Smooth muscle cell (in vitro differentiated cells): Measurements from ENCODE around the gene NUBP2. TPM values are rescaled to one million over a fixed set of nuclear protein-coding genes. Genes with fewer than 3 reads are reported as not detected.

Experiments used
- DNase-seq: peaks from one replicate; lab custom pipeline; 2025; ENCODE audit not compliant: unreplicated experiment; lab: John Stamatoyannopoulos, UW
- H2AFZ ChIP-seq: fragments of 200-600 bp; sonication (generic); 2 replicates; pipeline ENCODE4 v1.6.0; 2016; ENCODE audit warnings: antibody characterized with exemption, low read depth, mild to moderate bottlenecking
- H3F3A ChIP-seq: fragments of 200-600 bp; sonication (generic); 2 replicates; pipeline ENCODE4 v1.6.0; 2017; ENCODE audit warnings: antibody characterized with exemption, low read depth
- H3K27ac ChIP-seq: fragments of 200-600 bp; sonication (generic); 2 replicates; pipeline ENCODE4 v1.5.1; 2016; ENCODE audit warnings: low read depth, mild to moderate bottlenecking
- H3K27me3 ChIP-seq: fragments of 200-600 bp; sonication (generic); 2 replicates; pipeline ENCODE4 v1.6.1; 2016; ENCODE audit warnings: low read depth, mild to moderate bottlenecking
- H3K36me3 ChIP-seq: fragments of 200-600 bp; sonication (generic); 2 replicates; pipeline ENCODE4 v1.5.1; 2016; ENCODE audit warnings: low read depth
- H3K4me1 ChIP-seq: fragments of 200-600 bp; sonication (generic); 2 replicates; pipeline ENCODE4 v1.5.1; 2016; ENCODE audit warnings: low read depth
- H3K4me2 ChIP-seq: fragments of 200-600 bp; sonication (generic); 2 replicates; pipeline ENCODE4 v1.6.0; 2016; ENCODE audit warnings: mild to moderate bottlenecking
- H3K4me3 ChIP-seq: fragments of 200-600 bp; sonication (generic); 2 replicates; pipeline ENCODE4 v1.5.1; 2016; ENCODE audit warnings: mild to moderate bottlenecking
- H3K79me2 ChIP-seq: fragments of 200-600 bp; sonication (generic); 2 replicates; pipeline ENCODE4 v1.6.0; 2016; ENCODE audit warnings: low read depth, mild to moderate bottlenecking
- H3K9ac ChIP-seq: fragments of 200-600 bp; sonication (generic); 2 replicates; pipeline ENCODE4 v1.6.0; 2016; ENCODE audit warnings: low read depth
- H3K9me3 ChIP-seq: fragments of 200-600 bp; sonication (generic); replicated peaks from 2 replicates; pipeline ENCODE4 v1.5.1; 2016; ENCODE audit warnings: low read depth
- H4K20me1 ChIP-seq: fragments of 200-600 bp; sonication (generic); 2 replicates; pipeline ENCODE4 v1.6.0; 2016; ENCODE audit warnings: low read depth
- WGBS: methylation state at CpG from one replicate; pipeline ENCODE4 v1.1.7; 2016; ENCODE audit warnings: low lambda C conversion rate; 5-methylcytosine and 5-hydroxymethylcytosine counted together
- polyA plus RNA-seq: library from polyadenylated mRNA; unstranded; fragments of >200 nt; fragmentation: Nextera tagmentation; extraction: Ambion mirVana; gene quantifications from 2 replicates; pipeline ENCODE4 v1.2.1, GENCODE V29; 2016
- total RNA-seq: library from RNA; depleted of rRNA; stranded (reverse); fragments of >200 nt; gene quantifications from 2 replicates; pipeline ENCODE4 v1.2.3, GENCODE V29; 2014
- TF ChIP-seq, protein P1 (sequence below): fragments of 200-600 bp; sonication (generic); IDR thresholded peaks from 2 replicates; pipeline ENCODE4 v1.5.1; 2017; ENCODE audit warnings: borderline replicate concordance, mild to moderate bottlenecking, antibody characterized with exemption; ENCODE audit not compliant: insufficient read depth, poor library complexity, severe bottlenecking

Gene NUBP2
- total and polyA plus RNA-seq, 2 experiments from 2014 or later, result 48.0 to 80.8 TPM

DNA sequence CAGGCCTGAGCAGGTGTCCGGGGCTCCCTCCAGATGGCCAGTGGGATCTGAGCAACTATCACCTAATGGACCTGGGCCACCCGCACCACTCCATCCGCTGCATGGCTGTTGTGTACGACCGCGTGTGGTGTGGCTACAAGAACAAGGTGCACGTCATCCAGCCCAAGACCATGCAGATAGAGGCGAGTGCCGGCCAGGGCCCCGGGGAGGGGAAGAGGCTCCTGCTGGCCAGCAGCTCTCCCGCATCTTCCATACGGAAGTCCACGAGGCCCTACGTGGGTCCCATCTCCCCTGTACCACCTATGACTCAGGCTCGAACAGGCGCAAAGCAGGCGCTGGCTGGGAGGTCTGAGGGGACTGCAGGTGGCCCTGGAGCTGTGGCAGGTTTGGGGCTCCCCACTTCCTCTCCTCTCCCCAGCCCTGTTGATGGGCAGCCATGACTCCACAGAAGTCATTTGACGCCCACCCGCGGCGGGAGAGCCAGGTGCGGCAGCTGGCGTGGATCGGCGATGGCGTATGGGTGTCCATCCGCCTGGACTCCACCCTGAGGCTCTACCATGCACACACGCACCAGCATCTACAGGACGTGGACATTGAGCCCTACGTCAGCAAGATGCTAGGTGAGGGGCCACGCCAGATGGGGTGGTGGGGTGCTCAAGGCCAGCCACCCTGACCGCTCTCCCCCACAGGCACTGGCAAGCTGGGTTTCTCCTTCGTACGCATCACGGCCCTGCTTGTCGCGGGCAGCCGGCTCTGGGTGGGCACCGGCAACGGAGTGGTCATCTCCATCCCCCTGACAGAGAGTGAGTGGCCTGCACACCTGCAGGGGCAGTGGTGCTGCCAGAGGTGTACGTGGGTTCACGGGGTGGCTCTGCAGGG lies 15.4 kb upstream of the NUBP2 start:
- H2AFZ ChIP-seq, result no peak overlapping the region
- H3K27me3 ChIP-seq, result no peaks in the 10 kb centered on the region
- no peaks in the 10 kb centered on the region for H3K9me3 ChIP-seq
- no peak overlapping the region for H3K4me3 ChIP-seq
- TF ChIP-seq, protein P1, sequence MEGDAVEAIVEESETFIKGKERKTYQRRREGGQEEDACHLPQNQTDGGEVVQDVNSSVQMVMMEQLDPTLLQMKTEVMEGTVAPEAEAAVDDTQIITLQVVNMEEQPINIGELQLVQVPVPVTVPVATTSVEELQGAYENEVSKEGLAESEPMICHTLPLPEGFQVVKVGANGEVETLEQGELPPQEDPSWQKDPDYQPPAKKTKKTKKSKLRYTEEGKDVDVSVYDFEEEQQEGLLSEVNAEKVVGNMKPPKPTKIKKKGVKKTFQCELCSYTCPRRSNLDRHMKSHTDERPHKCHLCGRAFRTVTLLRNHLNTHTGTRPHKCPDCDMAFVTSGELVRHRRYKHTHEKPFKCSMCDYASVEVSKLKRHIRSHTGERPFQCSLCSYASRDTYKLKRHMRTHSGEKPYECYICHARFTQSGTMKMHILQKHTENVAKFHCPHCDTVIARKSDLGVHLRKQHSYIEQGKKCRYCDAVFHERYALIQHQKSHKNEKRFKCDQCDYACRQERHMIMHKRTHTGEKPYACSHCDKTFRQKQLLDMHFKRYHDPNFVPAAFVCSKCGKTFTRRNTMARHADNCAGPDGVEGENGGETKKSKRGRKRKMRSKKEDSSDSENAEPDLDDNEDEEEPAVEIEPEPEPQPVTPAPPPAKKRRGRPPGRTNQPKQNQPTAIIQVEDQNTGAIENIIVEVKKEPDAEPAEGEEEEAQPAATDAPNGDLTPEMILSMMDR, result no peak
- H3K4me1 ChIP-seq, result peaks cover 11% of the 10 kb centered on the region
- peaks cover 5% of the 10 kb centered on the region for H3K79me2 ChIP-seq
- 98% methylated on average over 42 of the region's 42 CpGs for WGBS
- peaks cover 14% of the 10 kb centered on the region for H4K20me1 ChIP-seq
- no peak overlapping the region for H3K4me2 ChIP-seq
- H3K36me3 ChIP-seq, result no peaks in the 10 kb centered on the region
- H3K9ac ChIP-seq, result no peak overlapping the region
- H3K27ac ChIP-seq, result no peak overlapping the region
- DNase-seq, result no peak
- peaks cover 8% of the 10 kb centered on the region for H3F3A ChIP-seq

DNA sequence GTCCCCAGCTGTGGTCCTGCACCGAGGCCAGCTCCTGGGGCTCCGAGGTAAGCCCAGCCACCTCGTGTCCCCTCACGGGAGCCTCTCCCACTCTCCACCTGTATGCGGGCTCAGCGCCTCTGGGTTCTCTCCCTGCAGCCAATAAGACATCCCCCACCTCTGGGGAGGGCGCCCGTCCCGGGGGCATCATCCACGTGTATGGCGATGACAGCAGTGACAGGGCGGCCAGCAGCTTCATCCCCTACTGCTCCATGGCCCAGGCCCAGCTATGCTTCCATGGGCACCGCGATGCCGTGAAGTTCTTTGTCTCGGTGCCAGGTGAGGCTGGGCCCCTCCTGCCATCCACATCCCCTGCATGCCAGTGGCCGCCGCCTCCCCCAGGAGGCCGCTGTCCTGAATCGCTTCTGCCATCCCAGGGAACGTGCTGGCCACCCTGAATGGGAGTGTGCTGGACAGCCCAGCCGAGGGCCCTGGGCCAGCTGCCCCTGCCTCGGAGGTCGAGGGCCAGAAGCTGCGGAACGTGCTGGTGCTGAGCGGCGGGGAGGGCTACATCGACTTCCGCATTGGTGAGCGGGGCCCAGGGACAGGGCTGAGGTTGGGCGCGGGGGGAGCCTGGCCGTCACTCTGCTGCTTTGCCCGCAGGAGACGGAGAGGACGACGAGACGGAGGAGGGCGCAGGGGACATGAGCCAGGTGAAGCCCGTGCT lies 14.5 kb upstream of the NUBP2 start:
- Histone ChIP-seq H3F3A (peaks cover 8% of the 10 kb centered on the region), H3K79me2 (peaks cover 5% of the 10 kb centered on the region), H3K4me1 (peaks cover 13% of the 10 kb centered on the region), H3K4me2 (no peak overlapping the region), H3K9ac (no peak overlapping the region), H3K4me3 (no peak overlapping the region), H3K36me3 (no peaks in the 10 kb centered on the region), H3K9me3 (no peaks in the 10 kb centered on the region), H3K27me3 (no peaks in the 10 kb centered on the region), H2AFZ (no peak overlapping the region), H3K27ac (no peak overlapping the region), H4K20me1 (peaks cover 14% of the 10 kb centered on the region)
- DNase-seq, result no peak
- TF ChIP-seq, protein P1, result no peak
- WGBS, result 93% methylated on average over 31 of the region's 41 CpGs

DNA sequence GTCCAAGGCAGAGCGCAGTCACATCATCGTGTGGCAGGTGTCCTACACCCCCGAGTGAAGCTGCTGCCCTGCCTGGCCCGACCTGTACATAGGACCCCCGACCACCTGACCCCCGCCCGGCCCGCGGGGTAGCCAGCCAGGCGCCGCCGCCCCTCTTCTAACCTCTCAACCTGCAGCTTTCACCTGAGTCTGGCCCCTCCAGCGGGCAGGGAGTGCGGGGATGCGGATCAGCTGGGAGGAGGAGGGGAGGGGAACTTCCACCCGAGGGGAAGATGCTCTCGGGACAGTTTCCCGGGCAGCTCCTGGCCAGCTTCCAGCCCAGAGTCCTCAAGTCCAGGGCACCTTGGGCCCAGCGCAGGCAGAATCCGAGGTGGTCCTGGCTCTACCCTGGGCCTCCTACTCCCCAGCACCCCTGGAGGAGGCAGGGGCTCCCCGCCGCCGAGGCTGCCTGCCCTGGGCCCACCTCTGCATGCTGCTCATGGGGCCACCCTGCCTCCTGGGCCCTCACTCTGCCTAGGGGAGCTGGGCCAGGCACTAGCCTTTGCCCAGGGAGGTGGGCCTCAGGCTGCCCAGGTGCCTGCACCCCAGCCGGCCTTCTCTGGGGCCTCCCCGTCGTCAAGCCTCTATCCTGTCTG lies 13.9 kb upstream of the NUBP2 start:
- Histone ChIP-seq H2AFZ (no peak overlapping the region), H3K9ac (no peak overlapping the region), H3K4me2 (no peak overlapping the region), H3K4me3 (no peak overlapping the region), H3K79me2 (peaks cover 9% of the 10 kb centered on the region), H3K27me3 (no peaks in the 10 kb centered on the region), H3K4me1 (peaks cover 15% of the 10 kb centered on the region), H3K9me3 (no peaks in the 10 kb centered on the region), H3F3A (peaks cover 8% of the 10 kb centered on the region), H3K27ac (peak overlapping the region; percentile 15), H4K20me1 (peaks cover 16% of the 10 kb centered on the region), H3K36me3 (no peaks in the 10 kb centered on the region)
- DNase-seq, result no peak
- 87% methylated on average over 16 of the region's 26 CpGs for WGBS
- TF ChIP-seq, protein P1, result no peak
